A673 (cell line): Measurements from ENCODE around the gene TNFAIP8. TPM values are rescaled to one million over a fixed set of nuclear protein-coding genes. Genes with fewer than 3 reads are reported as not detected.
A peak's percentile ranks its signal among the peaks of the same experiment; 100 is the strongest.

Source experiments
- Bru-seq: library from RNA; stranded (reverse); fragments of 400-500 nt; gene quantifications from one replicate; lab custom pipeline; 2021; lab: Mats Ljungman, UMichigan
- BruChase-seq, 2 experiments: library from RNA; stranded (reverse); fragments of 400-500 nt; gene quantifications; one replicate each; lab custom pipeline; 2021; lab: Mats Ljungman, UMichigan
- BruUV-seq: library from RNA; stranded (reverse); fragments of 400-500 nt; replicated peaks from 2 replicates; lab custom pipeline; 2021; lab: Mats Ljungman, UMichigan
- CTCF ChIA-PET: fragments of 300-600 bp; sonication (Branson Sonifier 250); formaldehyde crosslinking; loops from one replicate; lab custom pipeline; 2022; ENCODE audit warnings: antibody characterized with exemption; lab: Charles Lee
- POLR2A ChIA-PET: fragments of 300-600 bp; sonication (Branson Sonifier 250); formaldehyde crosslinking; loops from one replicate; lab custom pipeline; 2022; ENCODE audit warnings: antibody characterized with exemption; ENCODE audit not compliant: low non-redundant PET; lab: Charles Lee
- DNase-seq: peaks from one replicate; pipeline ENCODE4 v3.0.0-alpha.2; 2015; ENCODE audit warnings: low spot score
- H3K27ac ChIP-seq: fragments of 200-600 bp; sonication (generic); 2 replicates; pipeline ENCODE4 v1.5.1; 2016; ENCODE audit warnings: mixed run types, low read depth, mild to moderate bottlenecking, mixed read lengths, antibody characterized with exemption, low read length; ENCODE audit not compliant: poor library complexity, severe bottlenecking
- H3K27me3 ChIP-seq: fragments of 200-600 bp; sonication (generic); replicated peaks from 2 replicates; pipeline ENCODE4 v1.6.1; 2017; ENCODE audit warnings: mixed run types, low read depth, mild to moderate bottlenecking, mixed read lengths, antibody characterized with exemption, low read length; ENCODE audit not compliant: insufficient read depth, poor library complexity
- H3K36me3 ChIP-seq: fragments of 200-600 bp; sonication (generic); 2 replicates; pipeline ENCODE4 v1.6.1; 2016; ENCODE audit warnings: mixed run types, mild to moderate bottlenecking, mixed read lengths, antibody characterized with exemption, low read length; ENCODE audit not compliant: insufficient read depth, poor library complexity, severe bottlenecking
- H3K4me1 ChIP-seq: fragments of 200-600 bp; sonication (generic); 2 replicates; pipeline ENCODE4 v1.6.1; 2017; ENCODE audit warnings: mixed run types, mild to moderate bottlenecking, mixed read lengths, antibody characterized with exemption, low read length; ENCODE audit not compliant: insufficient read depth, poor library complexity, severe bottlenecking
- H3K4me3 ChIP-seq: fragments of 200-600 bp; sonication (generic); 2 replicates; pipeline ENCODE4 v1.5.1; 2016; ENCODE audit warnings: low read depth, mixed run types, mild to moderate bottlenecking, mixed read lengths, low read length; ENCODE audit not compliant: poor library complexity, severe bottlenecking
- H3K9me3 ChIP-seq: fragments of 200-600 bp; sonication (generic); 2 replicates; pipeline ENCODE4 v1.6.1; 2016; ENCODE audit warnings: mixed run types, low read depth, mild to moderate bottlenecking, mixed read lengths, antibody characterized with exemption, low read length; ENCODE audit not compliant: poor library complexity, severe bottlenecking
- EZH2 ChIP-seq: fragments of 200-600 bp; sonication (generic); IDR thresholded peaks from 2 replicates; pipeline ENCODE4 v1.6.1; 2017; ENCODE audit warnings: borderline replicate concordance, low read depth, mild to moderate bottlenecking, mixed read lengths, antibody characterized with exemption, low read length; ENCODE audit not compliant: poor library complexity, severe bottlenecking
- intact Hi-C: fragments of 100-400 bp; cut with micrococcal nuclease; formaldehyde crosslinking; loops from one replicate; pipeline ENCODE4 v1.10.0; 2022; ENCODE audit not compliant: unreplicated experiment
- long read RNA-seq: library from polyadenylated mRNA; stranded (forward); transcript quantifications from one replicate; pipeline ENCODE4 v2.0.0, GENCODE V29; 2022
- total RNA-seq: library from RNA; stranded (reverse); gene quantifications from 2 replicates; pipeline ENCODE4 v1.2.3, GENCODE V29; 2021
- TF ChIP-seq, protein P1 (sequence below): fragments of 300-800, 200-600 bp; sonication (generic); conservative IDR thresholded peaks from 2 replicates; pipeline ENCODE4 v1.5.1; 2017; ENCODE audit warnings: low read depth, mild to moderate bottlenecking, antibody characterized with exemption, low read length, moderate library complexity, mixed read lengths

Gene TNFAIP8
- total RNA-seq (6.3 and 6.8 TPM in 2 replicates), Bru-seq, nascent RNA (percentile 62 among the genes with signal in this experiment), BruChase-seq, experiment 1, labeled RNA remaining after a 2-hour chase (percentile 57 among the genes with signal in this experiment), BruChase-seq, experiment 2, labeled RNA remaining after a 6-hour chase (percentile 55 among the genes with signal in this experiment)
- long read RNA-seq, full-length matches to known transcripts, result 15 of 15 reads
- long read RNA-seq, partial matches to known transcripts, result 0 of 15 reads
- long read RNA-seq, other reads (novel, unspliced or antisense), result 0 of 15 reads

GRCh38 chr5:119355685-119356611, at the start of gene TNFAIP8:
TNFAIP8 (plus strand) TSS chr5:119356019; CDS start chr5:119356091, 72 bp downstream.
- Histone ChIP-seq H3K4me3 (peak within 1 kb of the TSS; percentile 48), H3K27ac (no peak within 1 kb of the TSS), H3K27me3 (no peaks in the 10 kb centered on the region), H3K9me3 (no peaks in the 10 kb centered on the region), H3K36me3 (no peaks in the 10 kb centered on the region), H3K4me1 (peaks cover 47% of the 10 kb centered on the region)
- intact Hi-C loops, result no loop called here
- peak; percentile 38 for TF ChIP-seq EZH2
- TF ChIP-seq, protein P1, sequence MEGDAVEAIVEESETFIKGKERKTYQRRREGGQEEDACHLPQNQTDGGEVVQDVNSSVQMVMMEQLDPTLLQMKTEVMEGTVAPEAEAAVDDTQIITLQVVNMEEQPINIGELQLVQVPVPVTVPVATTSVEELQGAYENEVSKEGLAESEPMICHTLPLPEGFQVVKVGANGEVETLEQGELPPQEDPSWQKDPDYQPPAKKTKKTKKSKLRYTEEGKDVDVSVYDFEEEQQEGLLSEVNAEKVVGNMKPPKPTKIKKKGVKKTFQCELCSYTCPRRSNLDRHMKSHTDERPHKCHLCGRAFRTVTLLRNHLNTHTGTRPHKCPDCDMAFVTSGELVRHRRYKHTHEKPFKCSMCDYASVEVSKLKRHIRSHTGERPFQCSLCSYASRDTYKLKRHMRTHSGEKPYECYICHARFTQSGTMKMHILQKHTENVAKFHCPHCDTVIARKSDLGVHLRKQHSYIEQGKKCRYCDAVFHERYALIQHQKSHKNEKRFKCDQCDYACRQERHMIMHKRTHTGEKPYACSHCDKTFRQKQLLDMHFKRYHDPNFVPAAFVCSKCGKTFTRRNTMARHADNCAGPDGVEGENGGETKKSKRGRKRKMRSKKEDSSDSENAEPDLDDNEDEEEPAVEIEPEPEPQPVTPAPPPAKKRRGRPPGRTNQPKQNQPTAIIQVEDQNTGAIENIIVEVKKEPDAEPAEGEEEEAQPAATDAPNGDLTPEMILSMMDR, result no peak
- BruUV-seq, result no TSS peak
- ChIA-PET CTCF (no interaction called here), POLR2A (no interaction called here)
- DNase-seq, result peak; percentile 33

DNA sequence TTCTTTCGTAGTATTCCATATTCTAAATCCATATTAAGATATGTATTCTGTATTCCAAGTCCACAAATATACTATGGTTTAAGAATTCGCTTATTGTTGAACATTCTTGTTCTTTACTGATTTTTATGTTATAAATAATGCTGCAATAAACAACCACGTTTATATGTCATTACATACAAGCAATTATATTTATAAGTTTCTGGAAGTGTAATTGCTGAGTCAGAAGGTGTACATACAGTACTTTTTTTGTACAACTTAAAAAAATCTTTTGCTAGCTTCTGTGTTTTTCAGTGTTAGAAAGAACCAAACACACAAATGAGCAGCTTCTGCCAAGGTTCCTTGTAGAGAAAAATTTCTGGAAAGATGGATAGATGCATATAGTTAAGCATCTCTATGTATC, 48.6 kb upstream of the TNFAIP8 start:
- Histone ChIP-seq H3K9me3 (no peaks in the 10 kb centered on the region), H3K4me3 (no peak overlapping the region), H3K27me3 (no peaks in the 10 kb centered on the region), H3K27ac (no peak overlapping the region), H3K36me3 (no peaks in the 10 kb centered on the region), H3K4me1 (no peaks in the 10 kb centered on the region)
- no TSS peak for BruUV-seq
- ChIA-PET CTCF (no interaction called here), POLR2A (no interaction called here)
- no peak for DNase-seq
- intact Hi-C loops, result no loop called here
- TF ChIP-seq, protein P1, result no peak
- TF ChIP-seq EZH2, result no peak

DNA sequence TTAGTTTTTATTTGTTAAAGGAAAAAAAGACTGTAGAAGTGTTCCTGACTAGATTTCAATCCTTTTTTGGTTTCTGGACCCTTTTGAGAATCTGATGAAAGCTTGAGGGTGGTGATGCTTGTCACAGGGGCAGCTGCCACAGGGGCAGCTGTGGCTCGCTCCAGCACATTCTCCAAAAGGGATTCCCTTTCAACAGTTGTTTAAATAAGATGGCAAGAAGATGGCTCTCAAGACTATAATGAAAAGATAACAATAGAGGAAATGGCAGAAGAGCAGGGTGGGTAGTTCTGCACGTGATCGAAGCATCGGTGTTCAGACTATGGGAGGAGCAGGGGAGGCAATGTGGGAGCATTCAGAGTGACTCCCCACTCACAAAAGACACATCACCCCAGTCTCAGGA, 46.5 kb upstream of the TNFAIP8 start:
- Histone ChIP-seq H3K9me3 (no peaks in the 10 kb centered on the region), H3K36me3 (no peaks in the 10 kb centered on the region), H3K4me3 (no peak overlapping the region), H3K4me1 (no peaks in the 10 kb centered on the region), H3K27ac (no peak overlapping the region), H3K27me3 (no peaks in the 10 kb centered on the region)
- TF ChIP-seq, protein P1, result no peak
- TF ChIP-seq EZH2, result no peak
- ChIA-PET POLR2A (no interaction called here), CTCF (no interaction called here)
- intact Hi-C loops, result no loop called here
- no peak for DNase-seq
- BruUV-seq, result no TSS peak
